Dedifferentiated amniotic fluid mesenchymal stem cell (primary cell): Measurements from ENCODE around the gene DHRS3.

Source experiments
- DNase-seq: peaks from one replicate; pipeline ENCODE4 v3.0.0-alpha.2; 2016; ENCODE audit errors: extremely low spot score

The DHRS3 gene

GRCh38 chr1:12554521-12555305 lies 63.3 kb downstream of the DHRS3 start:
- DNase-seq = no peak

GRCh38 chr1:12553963-12554362 lies 64.0 kb downstream of the DHRS3 start:
- DNase-seq = no peak

GRCh38 chr1:12552951-12553921 lies 64.8 kb downstream of the DHRS3 start:
- no peak for DNase-seq

DNA sequence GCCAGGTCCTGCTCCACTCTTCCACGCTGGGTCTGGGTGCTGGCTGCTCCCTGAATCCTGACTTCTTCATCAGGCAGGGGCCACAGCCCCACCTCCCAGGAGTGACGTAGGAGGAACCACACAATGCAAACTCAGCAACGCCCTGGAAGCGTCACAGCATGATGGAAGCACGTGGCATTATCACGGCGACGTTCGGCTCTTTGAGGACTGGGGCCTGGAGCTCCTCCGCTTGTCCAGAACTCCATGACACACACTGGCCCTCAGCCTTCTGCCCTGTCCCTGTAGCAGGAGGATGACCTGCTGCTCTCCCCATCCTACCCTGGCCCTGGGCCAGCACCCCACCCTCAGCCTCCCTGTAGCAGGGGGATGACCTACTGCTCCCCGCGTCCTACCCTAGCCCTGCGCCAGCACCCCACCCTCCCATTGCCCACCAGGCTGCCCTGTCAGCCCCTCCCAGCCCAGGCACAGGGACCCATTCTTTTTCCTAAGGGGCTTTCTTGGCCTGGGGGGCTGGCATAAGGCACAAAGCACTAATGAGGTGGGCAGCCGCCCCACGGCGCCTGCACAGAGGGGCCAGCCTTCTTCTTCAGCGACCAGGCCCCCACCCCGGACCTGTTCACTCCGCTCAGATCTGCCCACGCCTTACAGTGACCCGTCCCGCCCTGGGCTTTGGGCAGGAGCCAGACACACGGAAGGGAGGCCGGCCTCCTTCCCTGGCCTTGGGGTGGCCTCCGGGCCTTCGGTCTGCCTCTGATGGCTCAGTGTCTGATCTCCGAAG lies 65.7 kb downstream of the DHRS3 start:
- DNase-seq = no peak

DNA sequence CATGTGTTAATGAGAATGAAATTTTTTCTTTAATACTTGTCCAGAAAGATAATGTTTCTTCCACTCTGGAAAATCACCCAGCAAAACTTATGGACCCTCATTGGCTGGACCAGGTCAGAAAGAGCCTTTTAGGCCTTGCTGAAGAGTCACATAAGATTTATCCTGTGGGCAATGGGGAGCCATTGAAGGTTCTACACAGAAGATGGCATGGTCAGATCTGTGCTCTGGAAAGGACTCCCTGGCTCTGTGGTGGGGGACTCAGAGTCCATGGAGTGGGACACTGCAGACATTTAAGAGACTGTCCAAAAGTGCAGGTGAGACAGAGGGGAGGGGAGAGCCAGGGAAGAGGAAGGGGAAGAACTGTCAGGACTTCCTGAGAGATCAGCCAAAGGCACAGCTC lies 66.4 kb downstream of the DHRS3 start:
- no peak for DNase-seq

DNA sequence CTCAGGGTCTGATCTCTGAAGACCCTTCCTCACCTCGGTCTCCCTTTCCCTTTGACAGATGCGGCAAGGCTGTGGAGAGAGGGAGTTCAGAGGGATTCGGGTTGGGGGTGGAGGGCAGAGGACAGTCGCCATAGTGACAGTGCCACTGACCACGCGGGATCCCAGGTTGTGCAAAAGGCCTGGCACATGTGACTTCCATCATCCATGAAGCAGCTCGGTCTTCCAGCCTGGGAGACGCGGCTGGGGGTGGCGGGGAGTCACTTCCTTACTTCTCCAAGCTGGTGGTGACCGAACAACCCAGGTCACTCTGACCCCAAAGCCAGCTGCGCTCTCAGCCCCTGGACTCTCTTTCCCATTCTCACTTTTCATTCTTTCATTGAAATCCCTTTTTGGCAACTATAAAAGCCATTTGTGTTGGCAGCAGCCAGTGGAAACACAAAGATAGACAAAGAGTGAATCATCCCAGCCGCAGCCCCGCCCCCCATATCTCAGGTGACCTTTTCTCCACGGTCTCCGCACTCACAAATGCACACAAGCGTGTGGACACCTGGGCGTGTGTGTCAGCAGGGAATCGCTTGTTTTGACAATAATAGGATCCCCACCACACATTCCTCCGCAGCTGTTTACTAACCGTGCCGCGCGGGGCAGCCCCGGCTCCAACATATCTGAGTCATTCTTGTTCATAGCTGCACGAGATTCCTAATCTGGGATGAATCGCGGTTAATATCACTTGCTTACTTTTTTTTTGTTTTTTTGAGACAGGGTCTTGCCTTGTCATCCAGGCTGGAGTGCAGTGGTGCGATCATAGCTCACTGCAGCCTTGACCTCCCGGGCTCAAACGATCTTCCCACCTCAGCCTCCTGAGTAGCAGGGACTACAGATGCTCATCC lies 68.3 kb downstream of the DHRS3 start:
- DNase-seq = peak; percentile 55

DNA sequence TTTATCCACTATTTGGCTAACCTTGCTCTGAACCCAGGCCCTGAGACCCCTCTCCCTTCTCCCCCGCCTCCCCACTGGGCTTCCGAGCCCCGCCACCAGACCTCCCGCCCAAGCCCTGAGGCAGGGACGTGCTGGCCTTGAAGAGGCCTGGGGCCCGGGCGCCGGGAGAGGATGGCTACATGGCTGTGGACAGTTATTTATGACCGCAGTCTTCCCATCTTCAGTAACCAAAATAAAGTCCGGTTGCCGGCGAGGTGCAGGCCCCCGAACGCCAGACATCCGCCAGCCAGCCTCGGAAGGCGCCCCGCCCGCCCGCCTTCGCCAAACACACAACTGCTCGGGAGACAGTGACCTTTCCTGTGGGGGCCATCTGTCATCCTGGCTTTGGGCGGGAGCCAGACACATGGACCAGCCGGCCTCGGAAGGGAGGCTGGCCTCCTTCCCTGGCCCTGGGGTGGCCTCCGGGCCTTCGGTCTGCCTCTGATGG lies 69.0 kb downstream of the DHRS3 start:
- DNase-seq = no peak

- DNase-seq = no peak
Observed at GRCh38 chr1:12548279-12548972, 69.6 kb downstream of the DHRS3 start.

GRCh38 chr1:12547586-12548225 lies 70.3 kb downstream of the DHRS3 start:
- DNase-seq = no peak

DNA sequence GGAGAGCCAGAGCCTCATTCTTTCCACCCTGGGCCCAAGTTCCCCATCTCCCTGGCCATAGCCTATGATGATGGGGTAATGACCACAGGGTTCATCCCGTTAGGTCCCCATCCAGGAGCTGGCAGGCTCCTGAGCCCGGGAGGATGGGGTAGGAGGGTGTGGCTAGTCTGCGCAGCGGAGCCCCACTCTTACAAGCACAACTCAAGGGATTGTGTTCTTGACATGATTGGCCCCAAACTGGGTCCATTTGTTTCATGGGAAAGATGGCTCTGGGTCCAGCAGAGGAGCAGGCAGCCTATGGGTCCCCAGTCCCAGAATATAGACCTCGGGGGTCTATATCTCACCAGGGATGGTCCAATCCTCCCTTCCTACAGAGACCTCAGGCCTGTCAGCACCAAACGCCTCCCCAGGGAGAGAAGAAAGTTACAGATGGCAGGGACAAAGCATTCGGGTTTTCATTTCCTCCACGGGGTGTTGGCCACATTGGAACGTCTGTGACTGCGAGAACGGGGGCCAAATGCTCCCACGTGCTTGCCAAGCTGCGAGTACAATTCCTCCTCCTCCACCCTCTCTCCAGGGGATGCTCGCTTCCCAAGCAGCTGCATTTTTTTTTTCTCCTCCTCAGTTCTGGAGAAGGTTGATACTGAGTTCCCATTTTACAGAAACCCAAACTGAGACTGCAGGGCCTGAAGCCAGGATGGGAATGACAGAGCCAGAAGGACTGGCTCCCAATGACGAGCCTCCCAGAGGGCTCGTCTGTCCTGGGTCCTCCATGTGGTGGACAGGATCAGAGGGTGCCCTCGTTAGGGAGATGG lies 71.0 kb downstream of the DHRS3 start:
- DNase-seq = no peak

DNA sequence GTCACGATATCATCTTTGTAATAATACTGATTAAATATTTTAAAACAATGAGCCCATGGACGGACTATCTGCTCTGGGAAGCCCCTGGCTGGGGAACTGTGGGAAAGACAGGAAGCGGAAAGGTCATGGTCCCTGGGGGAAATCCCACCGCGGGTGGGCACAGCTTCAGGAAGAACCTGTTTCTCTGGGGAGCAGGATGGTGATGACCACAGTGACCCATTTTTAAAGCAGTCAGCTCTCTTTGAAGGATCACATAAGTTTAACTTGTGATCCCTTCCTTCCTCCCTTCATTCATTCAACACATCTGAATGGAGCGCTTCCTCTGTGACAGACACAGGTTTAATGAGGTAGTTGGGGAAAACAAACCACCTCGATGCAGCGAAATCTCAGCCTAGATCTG lies 73.0 kb downstream of the DHRS3 start:
- DNase-seq = no peak

- no peak for DNase-seq
Observed at GRCh38 chr1:12544357-12544756, 73.7 kb downstream of the DHRS3 start.

DNA sequence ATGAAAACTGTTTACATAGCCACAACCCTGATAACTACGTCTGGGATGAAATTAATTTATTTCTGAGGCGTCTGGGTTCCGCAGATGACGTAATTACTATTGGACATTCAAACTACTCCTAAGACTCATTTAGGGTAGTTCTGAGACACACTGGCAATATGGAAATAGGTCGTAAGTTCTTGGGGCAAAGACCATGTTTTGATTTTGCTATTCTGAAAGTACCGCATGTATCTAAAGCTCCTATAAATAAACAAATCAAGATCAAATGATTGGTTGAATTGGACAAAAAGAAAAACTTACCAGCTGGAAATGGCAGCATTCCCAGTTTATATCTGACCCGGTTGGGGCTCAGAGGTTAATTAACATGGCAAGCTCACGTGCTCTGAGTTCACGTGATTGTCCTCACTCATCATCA lies 74.3 kb downstream of the DHRS3 start:
- no peak for DNase-seq

GRCh38 chr1:12542616-12543592 lies 75.1 kb downstream of the DHRS3 start:
- no peak for DNase-seq

DNA sequence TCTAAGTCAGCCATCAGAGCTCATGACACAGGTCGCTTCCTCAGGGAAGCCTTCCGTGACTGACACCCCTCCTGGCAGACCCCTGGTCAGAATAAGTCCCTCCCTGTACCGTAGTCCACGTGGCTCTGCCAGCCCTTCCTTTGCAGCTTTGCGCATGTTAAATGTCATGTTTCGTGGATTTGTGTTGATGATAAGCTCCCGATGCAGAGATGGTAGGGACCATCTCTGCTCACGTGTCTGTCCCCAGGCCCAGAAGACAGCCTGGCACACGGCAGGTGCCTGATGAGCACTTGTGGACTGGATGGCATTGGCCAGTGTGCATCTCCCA lies 75.9 kb downstream of the DHRS3 start:
- DNase-seq = no peak

DNA sequence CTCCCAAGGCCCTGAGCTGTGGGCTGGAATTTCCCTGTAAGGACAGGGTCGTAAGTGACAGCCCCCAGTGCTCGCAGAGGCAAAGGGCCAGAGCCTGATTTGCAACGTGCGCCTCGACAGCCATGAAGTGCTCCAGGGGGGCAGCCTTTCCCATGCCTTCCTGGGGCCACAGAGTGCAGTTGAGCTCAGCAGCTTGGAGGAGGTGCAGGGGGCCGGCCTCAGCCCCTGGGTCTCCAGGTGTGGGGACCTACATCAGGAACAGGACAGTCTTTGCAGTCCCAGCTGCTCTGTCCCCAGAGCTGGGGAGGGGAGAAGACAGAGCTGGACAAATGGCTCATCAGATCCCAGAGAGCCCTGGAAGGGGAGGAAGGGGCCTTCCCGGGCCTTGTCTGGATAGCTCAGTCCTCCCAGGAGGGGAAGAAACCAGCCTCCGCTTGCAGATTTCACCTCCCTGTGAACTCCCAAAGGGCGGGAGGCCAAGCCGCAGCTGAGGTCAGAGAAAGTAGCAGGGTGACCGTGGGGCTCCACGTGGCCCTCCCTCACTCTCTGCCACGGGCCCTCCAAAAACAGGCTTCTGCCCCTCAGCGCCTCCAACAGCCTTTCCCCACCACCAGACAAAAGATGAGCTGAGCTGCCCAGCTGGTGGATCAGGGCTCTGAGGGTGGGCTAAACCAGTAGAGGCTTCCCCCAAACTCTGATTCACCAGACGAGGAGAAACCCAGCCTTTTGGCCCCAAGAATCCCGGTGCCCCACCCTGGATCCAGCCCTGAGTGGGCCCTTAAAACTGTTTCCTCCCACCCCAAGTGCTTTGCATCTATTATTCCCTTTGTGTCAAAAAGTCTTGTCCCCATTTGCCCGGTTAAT lies 76.5 kb downstream of the DHRS3 start:
- DNase-seq = no peak
